Panc1 (cell line): ENCODE data around the gene EXD3. TPM values are rescaled to one million over a fixed set of nuclear protein-coding genes. Genes with fewer than 3 reads are reported as not detected.

Source experiments
- ATAC-seq: fragments of 200-7000 bp; cut with Tn5 transposase; 2 replicates; pipeline ENCODE4 v1.9.1; 2020; ENCODE audit warnings: mild to moderate bottlenecking, moderate library complexity
- BruUV-seq: library from RNA; stranded (reverse); fragments of 400-500 nt; replicated peaks from 2 replicates; lab custom pipeline; 2021; lab: Mats Ljungman, UMichigan
- CTCF ChIA-PET: fragments of 300-600 bp; sonication (Branson Sonifier 250); formaldehyde crosslinking; loops from one replicate; lab custom pipeline; 2022; ENCODE audit warnings: antibody characterized with exemption; lab: Charles Lee
- POLR2A ChIA-PET: fragments of 300-600 bp; sonication (Branson Sonifier 250); formaldehyde crosslinking; loops from one replicate; lab custom pipeline; 2022; ENCODE audit warnings: antibody characterized with exemption; lab: Charles Lee
- DNase-seq: peaks from one replicate; pipeline ENCODE4 v3.0.0-alpha.2; 2010; ENCODE audit warnings: low read depth, low spot score
- H3K27ac ChIP-seq: 2 replicates; pipeline ENCODE4 v1.5.1; 2011; ENCODE audit warnings: mild to moderate bottlenecking, low read length, inconsistent platforms
- H3K27me3 ChIP-seq: fragments of 200-500 bp; sonication (Bioruptor generic); 2 replicates; pipeline ENCODE4 v1.6.0; 2014; ENCODE audit warnings: low read length, inconsistent platforms; ENCODE audit not compliant: control insufficient read depth, insufficient read depth
- H3K36me3 ChIP-seq: fragments of 200-500 bp; sonication (Bioruptor generic); 2 replicates; pipeline ENCODE4 v1.5.1; 2014; ENCODE audit warnings: inconsistent platforms, mild to moderate bottlenecking, low read length, moderate library complexity; ENCODE audit not compliant: control insufficient read depth, insufficient read depth
- H3K4me1 ChIP-seq: 2 replicates; pipeline ENCODE4 v1.5.1; 2011; ENCODE audit warnings: inconsistent platforms, mild to moderate bottlenecking, low read length, moderate library complexity; ENCODE audit not compliant: control insufficient read depth, insufficient read depth
- H3K4me3 ChIP-seq, 2 experiments: 2 replicates each; pipeline ENCODE4 v1.5.1; 2011 to 2012; ENCODE audit warnings: low read depth in 2 of 2, low read length in 2 of 2, mild to moderate bottlenecking in 2 of 2, inconsistent platforms in 1 of 2, moderate library complexity in 1 of 2
- H3K9me3 ChIP-seq: fragments of 200-500 bp; sonication (Bioruptor generic); 2 replicates; pipeline ENCODE4 v1.5.1; 2014; ENCODE audit warnings: low read depth, mild to moderate bottlenecking, inconsistent platforms, low read length, moderate library complexity; ENCODE audit not compliant: control insufficient read depth, insufficient read depth
- POLR2AphosphoS5 ChIP-seq: IDR thresholded peaks from 2 replicates; pipeline ENCODE4 v1.6.1; 2012; ENCODE audit warnings: mild to moderate bottlenecking, low read depth, low read length, moderate library complexity
- SIN3A ChIP-seq: IDR thresholded peaks from 2 replicates; pipeline ENCODE4 v1.6.1; 2012; ENCODE audit warnings: low read depth, mild to moderate bottlenecking, low read length, moderate library complexity, borderline replicate concordance; ENCODE audit not compliant: insufficient read depth
- TCF7L2 ChIP-seq: IDR thresholded peaks from 2 replicates; pipeline ENCODE4 v1.6.1; 2011; ENCODE audit warnings: mild to moderate bottlenecking, low read depth, low read length, inconsistent platforms
- in situ Hi-C: cut with HindIII; loops from 2 replicates; pipeline ENCODE4 v1.10.0; 2016; ENCODE audit warnings: low sequenced_read_pairs, low pct_unique_long_range_greater_than_20kb
- intact Hi-C: fragments of 100-400 bp; cut with micrococcal nuclease; formaldehyde crosslinking; loops from one replicate; pipeline ENCODE4 v1.10.0; 2022; ENCODE audit not compliant: unreplicated experiment
- total RNA-seq: library from RNA; stranded (reverse); gene quantifications from one replicate; pipeline ENCODE4 v1.2.1, GENCODE V29; 2021; ENCODE audit not compliant: unreplicated experiment
- TF ChIP-seq, protein P1 (sequence below), 2 experiments: IDR thresholded peaks; 2 replicates each; pipeline ENCODE4 v1.6.1; 2011 to 2012; ENCODE audit warnings: low read depth in 2 of 2, control low read depth in 1 of 2, low read length in 1 of 2, mild to moderate bottlenecking in 1 of 2, moderate library complexity in 1 of 2; ENCODE audit not compliant: insufficient read depth in 1 of 2
- TF ChIP-seq, protein P2 (sequence below): fragments of 450-650 bp; IDR thresholded peaks from 2 replicates; pipeline ENCODE4 v1.5.1; 2017; ENCODE audit warnings: mild to moderate bottlenecking

The EXD3 gene
- total RNA-seq, 1 experiment from 2014 or later: 9.2 TPM

DNA sequence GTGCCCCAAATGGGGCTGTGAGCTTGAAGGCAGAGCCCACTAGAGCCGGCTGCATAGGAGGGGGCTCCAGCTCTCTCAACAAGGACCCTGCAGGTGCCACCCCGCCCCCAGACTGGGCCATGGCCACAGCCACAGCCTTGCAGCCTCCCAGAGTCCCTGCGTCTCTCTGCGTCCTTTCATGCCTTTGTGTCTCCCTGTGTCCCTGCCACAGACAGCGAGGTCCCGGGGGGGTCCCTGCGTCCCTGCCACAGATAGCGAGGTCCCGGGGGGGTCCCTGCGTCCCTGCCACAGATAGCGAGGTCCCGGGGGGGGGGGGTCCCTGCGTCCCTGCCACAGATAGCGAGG is 6.6 kb upstream of the EXD3 start:
- no peak for DNase-seq
- POLR2A ChIA-PET: no interaction called here
- TF ChIP-seq POLR2AphosphoS5 (no peak), TCF7L2 (no peak), SIN3A (no peak)
- TF ChIP-seq, protein P1, sequence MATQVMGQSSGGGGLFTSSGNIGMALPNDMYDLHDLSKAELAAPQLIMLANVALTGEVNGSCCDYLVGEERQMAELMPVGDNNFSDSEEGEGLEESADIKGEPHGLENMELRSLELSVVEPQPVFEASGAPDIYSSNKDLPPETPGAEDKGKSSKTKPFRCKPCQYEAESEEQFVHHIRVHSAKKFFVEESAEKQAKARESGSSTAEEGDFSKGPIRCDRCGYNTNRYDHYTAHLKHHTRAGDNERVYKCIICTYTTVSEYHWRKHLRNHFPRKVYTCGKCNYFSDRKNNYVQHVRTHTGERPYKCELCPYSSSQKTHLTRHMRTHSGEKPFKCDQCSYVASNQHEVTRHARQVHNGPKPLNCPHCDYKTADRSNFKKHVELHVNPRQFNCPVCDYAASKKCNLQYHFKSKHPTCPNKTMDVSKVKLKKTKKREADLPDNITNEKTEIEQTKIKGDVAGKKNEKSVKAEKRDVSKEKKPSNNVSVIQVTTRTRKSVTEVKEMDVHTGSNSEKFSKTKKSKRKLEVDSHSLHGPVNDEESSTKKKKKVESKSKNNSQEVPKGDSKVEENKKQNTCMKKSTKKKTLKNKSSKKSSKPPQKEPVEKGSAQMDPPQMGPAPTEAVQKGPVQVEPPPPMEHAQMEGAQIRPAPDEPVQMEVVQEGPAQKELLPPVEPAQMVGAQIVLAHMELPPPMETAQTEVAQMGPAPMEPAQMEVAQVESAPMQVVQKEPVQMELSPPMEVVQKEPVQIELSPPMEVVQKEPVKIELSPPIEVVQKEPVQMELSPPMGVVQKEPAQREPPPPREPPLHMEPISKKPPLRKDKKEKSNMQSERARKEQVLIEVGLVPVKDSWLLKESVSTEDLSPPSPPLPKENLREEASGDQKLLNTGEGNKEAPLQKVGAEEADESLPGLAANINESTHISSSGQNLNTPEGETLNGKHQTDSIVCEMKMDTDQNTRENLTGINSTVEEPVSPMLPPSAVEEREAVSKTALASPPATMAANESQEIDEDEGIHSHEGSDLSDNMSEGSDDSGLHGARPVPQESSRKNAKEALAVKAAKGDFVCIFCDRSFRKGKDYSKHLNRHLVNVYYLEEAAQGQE (IDR thresholded peaks at IDR 0.05; ENCODE audit: insufficient read depth in 1 of 2, low read depth in 2 of 2, low read length in 1 of 2): no peak
- TF ChIP-seq, protein P2, sequence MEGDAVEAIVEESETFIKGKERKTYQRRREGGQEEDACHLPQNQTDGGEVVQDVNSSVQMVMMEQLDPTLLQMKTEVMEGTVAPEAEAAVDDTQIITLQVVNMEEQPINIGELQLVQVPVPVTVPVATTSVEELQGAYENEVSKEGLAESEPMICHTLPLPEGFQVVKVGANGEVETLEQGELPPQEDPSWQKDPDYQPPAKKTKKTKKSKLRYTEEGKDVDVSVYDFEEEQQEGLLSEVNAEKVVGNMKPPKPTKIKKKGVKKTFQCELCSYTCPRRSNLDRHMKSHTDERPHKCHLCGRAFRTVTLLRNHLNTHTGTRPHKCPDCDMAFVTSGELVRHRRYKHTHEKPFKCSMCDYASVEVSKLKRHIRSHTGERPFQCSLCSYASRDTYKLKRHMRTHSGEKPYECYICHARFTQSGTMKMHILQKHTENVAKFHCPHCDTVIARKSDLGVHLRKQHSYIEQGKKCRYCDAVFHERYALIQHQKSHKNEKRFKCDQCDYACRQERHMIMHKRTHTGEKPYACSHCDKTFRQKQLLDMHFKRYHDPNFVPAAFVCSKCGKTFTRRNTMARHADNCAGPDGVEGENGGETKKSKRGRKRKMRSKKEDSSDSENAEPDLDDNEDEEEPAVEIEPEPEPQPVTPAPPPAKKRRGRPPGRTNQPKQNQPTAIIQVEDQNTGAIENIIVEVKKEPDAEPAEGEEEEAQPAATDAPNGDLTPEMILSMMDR: no peak
- ATAC-seq: 0 out of 2 replicates have a peak, but pooled peaks have one; percentile 14
- Histone ChIP-seq H3K36me3 (no peaks in the 10 kb centered on the region), H3K4me1 (peaks cover 7% of the 10 kb centered on the region), H3K4me3 (peak overlapping the region in 1 of 2 experiments; percentile 46; a peak in 2 of 4 replicates), H3K27ac (no peak overlapping the region), H3K27me3 (no peaks in the 10 kb centered on the region), H3K9me3 (no peaks in the 10 kb centered on the region)
- intact Hi-C loops: loop anchor here (10.0 kb wide), 1 partner anchor 135 kb away; no protein-coding TSS in a partner anchor
- CTCF ChIA-PET: no interaction called here
- BruUV-seq: no TSS peak
- in situ Hi-C loops: no loop called here

DNA sequence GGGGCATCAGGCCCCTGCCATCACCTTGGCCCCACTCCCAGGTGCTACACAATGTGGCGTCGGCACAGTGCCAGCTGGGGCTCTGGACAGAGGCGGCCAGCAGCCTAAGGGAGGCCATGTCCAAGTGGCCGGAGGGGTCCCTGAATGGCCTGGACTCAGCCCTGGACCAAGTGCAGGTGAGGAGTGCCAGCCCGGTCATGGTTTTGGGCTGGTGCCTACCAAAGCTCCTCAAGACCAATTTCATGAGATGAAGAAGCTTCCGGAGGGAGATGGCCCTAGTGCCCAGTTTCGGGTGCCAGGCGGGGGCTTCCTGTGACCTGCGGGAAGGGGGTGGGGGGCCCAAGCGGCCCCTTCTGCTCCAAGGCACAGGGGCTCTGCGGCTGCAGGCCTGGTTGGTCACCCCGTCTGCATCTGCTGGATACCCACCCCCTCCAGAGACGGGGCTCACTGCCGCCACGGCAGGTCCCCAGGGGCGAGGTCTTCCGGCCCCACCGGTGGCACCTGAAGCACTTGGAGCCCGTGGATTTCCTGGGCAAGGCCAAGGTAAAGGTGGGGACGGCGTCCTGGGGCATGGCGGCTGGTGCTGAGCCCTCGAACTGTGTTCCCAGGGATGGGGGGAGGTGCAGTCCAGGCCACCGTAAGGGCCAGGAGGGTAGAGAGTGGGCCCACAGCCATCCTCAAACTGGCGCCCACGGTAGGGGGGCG is 6.0 kb upstream of the EXD3 start:
- BruUV-seq: no TSS peak
- Histone ChIP-seq H3K27ac (no peak overlapping the region), H3K27me3 (no peaks in the 10 kb centered on the region), H3K9me3 (no peaks in the 10 kb centered on the region), H3K4me3 (no peak overlapping the region), H3K36me3 (no peaks in the 10 kb centered on the region), H3K4me1 (peaks cover 7% of the 10 kb centered on the region)
- in situ Hi-C loops: no loop called here
- ChIA-PET CTCF (no interaction called here), POLR2A (no interaction called here)
- DNase-seq (no peak), ATAC-seq (0 out of 2 replicates have a peak, but pooled peaks have one; percentile 32)
- no peak for TF ChIP-seq TCF7L2
- TF ChIP-seq SIN3A: no peak
- TF ChIP-seq, protein P2: no peak
- TF ChIP-seq POLR2AphosphoS5: no peak
- TF ChIP-seq, protein P1 (IDR thresholded peaks at IDR 0.05; ENCODE audit: insufficient read depth in 1 of 2, low read depth in 2 of 2, low read length in 1 of 2): no peak
- intact Hi-C loops: loop anchor here (10.0 kb wide), 1 partner anchor 134 kb away; no protein-coding TSS in a partner anchor
